Activated naive CD4-positive, alpha-beta T cell treated with anti-CD3 and anti-CD28 coated beads, Interleukin-2, amount 50 U/mL, for 72 hours (primary cell): Measurements from ENCODE around the gene PLK2. TPM values are rescaled to one million over a fixed set of nuclear protein-coding genes. Genes with fewer than 3 reads are reported as not detected.
A peak's percentile ranks its signal among the peaks of the same experiment; 100 is the strongest.

Experiments
- ATAC-seq, 2 donors: fragments of 150-1000 bp; cut with Tn5 transposase; 2 replicates each; pipeline ENCODE4 v1.10.0; 2021; ENCODE audit warnings: mild to moderate bottlenecking in 2 of 2, moderate library complexity in 2 of 2
- DNase-seq, 2 donors: peaks; one replicate each; pipeline ENCODE4 v3.0.0; 2021 to 2022; ENCODE audit warnings: low spot score in 2 of 2
- H3K27ac Mint-ChIP-seq, 2 donors: one replicate each; pipeline ENCODE4 v1.8.0; 2022; ENCODE audit warnings: mild to moderate bottlenecking in 2 of 2, mixed read lengths in 2 of 2
- H3K36me3 Mint-ChIP-seq, 2 donors: one replicate each; pipeline ENCODE4 v1.8.0; 2022; ENCODE audit warnings: mixed read lengths in 2 of 2
- H3K9me3 Mint-ChIP-seq, 2 donors: one replicate each; pipeline ENCODE4 v1.8.0; 2022; ENCODE audit warnings: mixed read lengths in 2 of 2
- total RNA-seq, 2 donors: library from RNA; stranded (reverse); gene quantifications; one replicate each; pipeline ENCODE4 v1.2.3, GENCODE V29; 2022

PLK2 gene
- total RNA-seq = 10 to 100 TPM in 1 of 2 donors, 1 to 10 TPM in 1; 8.2 to 27.8 TPM

GRCh38 chr5:58460002-58460731, at the start of gene PLK2:
Gene PLK2 (minus strand): TSS chr5:58460086. CDS start chr5:58459959, 127 bp downstream.
- ATAC-seq (peak; percentile 78), DNase-seq (peak; percentile 84 to 89)
- peak within 1 kb of the TSS; percentile 85 to 96 for H3K27ac Mint-ChIP-seq
- H3K9me3 Mint-ChIP-seq = no peaks in the 10 kb centered on the region
- peaks cover 0 to 12% of the 10 kb centered on the region in 2 donors for H3K36me3 Mint-ChIP-seq

- ATAC-seq (no peak), DNase-seq (no peak)
- Mint-ChIP-seq H3K36me3 (no peaks in the 10 kb centered on the region), H3K27ac (no peak overlapping the region), H3K9me3 (no peaks in the 10 kb centered on the region)
These were observed 47.8 kb upstream of the PLK2 start for GRCh38 chr5:58507715-58508114.

GRCh38 chr5:58505971-58506640, 46.2 kb upstream of the PLK2 start:
- ATAC-seq = no peak
- DNase-seq = no peak
- Mint-ChIP-seq H3K9me3 (no peaks in the 10 kb centered on the region), H3K36me3 (no peaks in the 10 kb centered on the region), H3K27ac (no peak overlapping the region)

GRCh38 chr5:58505502-58505901, 45.6 kb upstream of the PLK2 start:
- no peaks in the 10 kb centered on the region for H3K36me3 Mint-ChIP-seq
- no peak overlapping the region for H3K27ac Mint-ChIP-seq
- DNase-seq = no peak
- no peaks in the 10 kb centered on the region for H3K9me3 Mint-ChIP-seq
- ATAC-seq = no peak

GRCh38 chr5:58504766-58505165, 44.9 kb upstream of the PLK2 start:
- no peak for ATAC-seq
- H3K27ac Mint-ChIP-seq = no peak overlapping the region
- no peak for DNase-seq
- no peaks in the 10 kb centered on the region for H3K9me3 Mint-ChIP-seq
- no peaks in the 10 kb centered on the region for H3K36me3 Mint-ChIP-seq

- no peak overlapping the region for H3K27ac Mint-ChIP-seq
- ATAC-seq = no peak
These were observed 43.6 kb upstream of the PLK2 start for GRCh38 chr5:58503390-58504046.

GRCh38 chr5:58501778-58502417, 42.0 kb upstream of the PLK2 start:
- Mint-ChIP-seq H3K9me3 (no peaks in the 10 kb centered on the region), H3K36me3 (no peaks in the 10 kb centered on the region), H3K27ac (no peak overlapping the region)
- DNase-seq = no peak
- ATAC-seq = no peak

More at GRCh38 chr5:58503390-58504046, 43.6 kb upstream of the PLK2 start:
- no peaks in the 10 kb centered on the region for H3K9me3 Mint-ChIP-seq
- no peaks in the 10 kb centered on the region for H3K36me3 Mint-ChIP-seq
- DNase-seq = no peak

GRCh38 chr5:58499941-58500340, 40.1 kb upstream of the PLK2 start:
- Mint-ChIP-seq H3K36me3 (no peaks in the 10 kb centered on the region), H3K9me3 (no peaks in the 10 kb centered on the region), H3K27ac (no peak overlapping the region)
- ATAC-seq (no peak), DNase-seq (no peak)

- no peak for DNase-seq
- no peaks in the 10 kb centered on the region for H3K36me3 Mint-ChIP-seq
- no peaks in the 10 kb centered on the region for H3K9me3 Mint-ChIP-seq
- H3K27ac Mint-ChIP-seq = no peak overlapping the region
- no peak for ATAC-seq
These were observed 39.3 kb upstream of the PLK2 start for GRCh38 chr5:58499231-58499630.

- Mint-ChIP-seq H3K36me3 (no peaks in the 10 kb centered on the region), H3K9me3 (no peaks in the 10 kb centered on the region), H3K27ac (no peak overlapping the region)
- ATAC-seq = no peak
- no peak for DNase-seq
These were observed 38.6 kb upstream of the PLK2 start for GRCh38 chr5:58498340-58498942.

GRCh38 chr5:58497921-58498320, 38.0 kb upstream of the PLK2 start:
- no peaks in the 10 kb centered on the region for H3K9me3 Mint-ChIP-seq
- DNase-seq = no peak
- no peaks in the 10 kb centered on the region for H3K36me3 Mint-ChIP-seq
- no peak overlapping the region for H3K27ac Mint-ChIP-seq
- no peak for ATAC-seq

GRCh38 chr5:58497386-58497785, 37.5 kb upstream of the PLK2 start:
- Mint-ChIP-seq H3K27ac (no peak overlapping the region), H3K36me3 (no peaks in the 10 kb centered on the region), H3K9me3 (no peaks in the 10 kb centered on the region)
- DNase-seq = no peak
- no peak for ATAC-seq

- H3K27ac Mint-ChIP-seq = no peak overlapping the region
- H3K36me3 Mint-ChIP-seq = no peaks in the 10 kb centered on the region
- ATAC-seq = no peak
- DNase-seq = no peak
- H3K9me3 Mint-ChIP-seq = no peaks in the 10 kb centered on the region
These were observed 36.6 kb upstream of the PLK2 start for GRCh38 chr5:58496488-58496887.

- H3K27ac Mint-ChIP-seq = no peak overlapping the region
- no peak for ATAC-seq
These were observed 33.3 kb upstream of the PLK2 start for GRCh38 chr5:58493141-58493540.

GRCh38 chr5:58491216-58491892, 31.5 kb upstream of the PLK2 start, which contains the start of gene GAPT:
Gene GAPT (plus strand): TSS chr5:58491435. CDS start chr5:58494537, 3,102 bp downstream.
- no peaks in the 10 kb centered on the region for H3K9me3 Mint-ChIP-seq
- no peaks in the 10 kb centered on the region for H3K36me3 Mint-ChIP-seq
- no peak within 1 kb of the TSS for H3K27ac Mint-ChIP-seq

More at GRCh38 chr5:58493141-58493540, 33.3 kb upstream of the PLK2 start:
- Mint-ChIP-seq H3K9me3 (no peaks in the 10 kb centered on the region), H3K36me3 (no peaks in the 10 kb centered on the region)
- DNase-seq = no peak

GRCh38 chr5:58490402-58491050, 30.6 kb upstream of the PLK2 start:
- Mint-ChIP-seq H3K9me3 (no peaks in the 10 kb centered on the region), H3K36me3 (no peaks in the 10 kb centered on the region), H3K27ac (no peak overlapping the region)
- DNase-seq (no peak), ATAC-seq (no peak)

More at GRCh38 chr5:58491216-58491892, 31.5 kb upstream of the PLK2 start, which contains the start of gene GAPT:
- DNase-seq (no peak), ATAC-seq (no peak)
